SK-N-SH (cell line): ENCODE measurements around the gene NAT9. TPM values are rescaled to one million over a fixed set of nuclear protein-coding genes. Genes with fewer than 3 reads are reported as not detected.

Experiments used
- CTCF ChIA-PET: fragments of 300-600, 350-600 bp; formaldehyde crosslinking; extraction: SDS; loops from one replicate; lab custom pipeline; 2021; lab: Yijun Ruan, JAX
- POLR2A ChIA-PET: fragments of 350-600 bp; sonication (Branson Sonifier 250); formaldehyde crosslinking; extraction: SDS; loops from one replicate; lab custom pipeline; 2020; ENCODE audit warnings: antibody characterized with exemption, inconsistent platforms; lab: Yijun Ruan, JAX
- DNase-seq: peaks from one replicate; pipeline ENCODE4 v3.0.0; 2012
- H2AFZ ChIP-seq: fragments of 200-600 bp; sonication (generic); 2 replicates; pipeline ENCODE4 v1.8.1; 2016; ENCODE audit warnings: antibody characterized with exemption, mild to moderate bottlenecking, low read depth
- H3F3A ChIP-seq: fragments of 200-600 bp; sonication (generic); replicated peaks from 2 replicates; pipeline ENCODE3; 2016; ENCODE audit warnings: antibody characterized with exemption, mild to moderate bottlenecking; ENCODE audit not compliant: insufficient read depth
- H3K27ac ChIP-seq, 2 experiments: fragments of 200-500 bp in 1 of 2; fragments of 200-600 bp in 1 of 2; sonication (Bioruptor generic) in 1 of 2; sonication (generic), shearing (Covaris generic) in 1 of 2; 2 replicates each; pipeline versions ENCODE4 v1.5.1 to v1.6.1; 2014 to 2016; ENCODE audit warnings: low read depth in 2 of 2, inconsistent platforms in 1 of 2, low read length in 1 of 2, mild to moderate bottlenecking in 1 of 2, mixed read lengths in 1 of 2
- H3K27me3 ChIP-seq: fragments of 200-600 bp; sonication (generic), shearing (Covaris generic); 2 replicates; pipeline ENCODE4 v1.6.1; 2016; ENCODE audit warnings: mixed run types; ENCODE audit not compliant: insufficient read depth
- H3K36me3 ChIP-seq, 2 experiments: fragments of 200-500 bp in 1 of 2; fragments of 200-600 bp in 1 of 2; sonication (Bioruptor generic) in 1 of 2; sonication (generic) in 1 of 2; replicated peaks in 1 of 2; 2 replicates each; pipeline versions ENCODE3 to v1.5.1; 2014 to 2016; ENCODE audit warnings: low read length in 1 of 2, mild to moderate bottlenecking in 1 of 2; ENCODE audit not compliant: insufficient read depth in 2 of 2, control insufficient read depth in 1 of 2
- H3K4me1 ChIP-seq, 2 experiments: fragments of 200-500 bp in 1 of 2; fragments of 200-600 bp in 1 of 2; sonication (Bioruptor generic) in 1 of 2; sonication (generic), shearing (Covaris generic) in 1 of 2; 2 replicates each; pipeline versions ENCODE4 v1.5.1 to v1.6.1; 2014 to 2016; ENCODE audit warnings: low read depth in 1 of 2, low read length in 1 of 2, mixed run types in 1 of 2; ENCODE audit not compliant: insufficient read depth in 2 of 2, control insufficient read depth in 1 of 2
- H3K4me2 ChIP-seq: fragments of 200-600 bp; sonication (generic), shearing (Covaris generic); 2 replicates; pipeline ENCODE4 v1.6.1; 2017; ENCODE audit warnings: mixed run types
- H3K4me3 ChIP-seq, 2 experiments: fragments of 200-500 bp in 1 of 2; fragments of 200-600 bp in 1 of 2; sonication (Bioruptor generic) in 1 of 2; sonication (generic), shearing (Covaris generic) in 1 of 2; 2 replicates each; pipeline versions ENCODE4 v1.5.1 to v1.8.1; 2014 to 2016; ENCODE audit warnings: low read depth in 2 of 2, inconsistent platforms in 1 of 2, low read length in 1 of 2, mild to moderate bottlenecking in 1 of 2, mixed read lengths in 1 of 2, moderate library complexity in 1 of 2
- H3K79me2 ChIP-seq: fragments of 200-600 bp; sonication (generic); 2 replicates; pipeline ENCODE4 v1.8.1; 2017; ENCODE audit warnings: mild to moderate bottlenecking; ENCODE audit not compliant: insufficient read depth
- H3K9ac ChIP-seq: fragments of 200-600 bp; sonication (generic); 2 replicates; pipeline ENCODE4 v1.6.1; 2017; ENCODE audit warnings: mixed run types
- H3K9me2 ChIP-seq: fragments of 200-600 bp; sonication (generic); 2 replicates; pipeline ENCODE4 v1.6.1; 2017; ENCODE audit warnings: mixed run types
- H3K9me3 ChIP-seq: fragments of 200-600 bp; sonication (generic); 2 replicates; pipeline ENCODE4 v1.6.1; 2017; ENCODE audit warnings: mixed run types, mild to moderate bottlenecking, moderate library complexity
- H4K20me1 ChIP-seq: fragments of 200-600 bp; sonication (generic); 2 replicates; pipeline ENCODE4 v1.6.1; 2017; ENCODE audit warnings: mild to moderate bottlenecking, mixed run types; ENCODE audit not compliant: insufficient read depth
- CHD2 ChIP-seq: fragments of 150-350 bp; IDR thresholded peaks from 2 replicates; pipeline ENCODE4 v1.6.1; 2018; ENCODE audit warnings: low read length; ENCODE audit not compliant: partially characterized antibody
- CTCF ChIP-seq: fragments of 200-600 bp; sonication (generic); IDR thresholded peaks from 2 replicates; pipeline ENCODE4 v1.6.1; 2017; ENCODE audit warnings: antibody characterized with exemption, mild to moderate bottlenecking, moderate library complexity
- EZH2phosphoT487 ChIP-seq: fragments of 200-600 bp; sonication (generic); IDR thresholded peaks from 2 replicates; pipeline ENCODE4 v1.6.1; 2017; ENCODE audit warnings: low read depth, mixed run types, mild to moderate bottlenecking, antibody characterized with exemption, moderate library complexity, borderline replicate concordance
- FOSL2 ChIP-seq: IDR thresholded peaks from 2 replicates; pipeline ENCODE4 v1.4.0; 2012; ENCODE audit warnings: low read depth, mild to moderate bottlenecking, moderate library complexity, borderline replicate concordance
- FOXM1 ChIP-seq: IDR thresholded peaks from 2 replicates; pipeline ENCODE4 v1.4.0; 2012; ENCODE audit warnings: low read depth, mild to moderate bottlenecking
- GATA2 ChIP-seq: sonication (generic); formaldehyde crosslinking; IDR thresholded peaks from 2 replicates; pipeline ENCODE4 v1.5.0; 2020; ENCODE audit warnings: mild to moderate bottlenecking, missing genetic modification reagents
- IRF3 ChIP-seq: fragments of 150-350 bp; IDR thresholded peaks from 2 replicates; pipeline ENCODE4 v1.6.1; 2016; ENCODE audit warnings: mild to moderate bottlenecking, low read depth, low read length
- NFIC ChIP-seq: IDR thresholded peaks from 2 replicates; pipeline ENCODE4 v1.4.0; 2012; ENCODE audit warnings: borderline replicate concordance
- POLR2AphosphoS5 ChIP-seq: IDR thresholded peaks from 2 replicates; pipeline ENCODE4 v1.6.1; 2012; ENCODE audit warnings: low read depth, low read length
- RCOR1 ChIP-seq: fragments of 150-350 bp; IDR thresholded peaks from 2 replicates; pipeline ENCODE4 v1.6.1; 2017; ENCODE audit warnings: antibody characterized with exemption, low read length
- REST ChIP-seq: IDR thresholded peaks from 2 replicates; pipeline ENCODE4 v1.6.1; 2012; ENCODE audit warnings: mild to moderate bottlenecking, low read depth, low read length, moderate library complexity
- TAF1 ChIP-seq: IDR thresholded peaks from 2 replicates; pipeline ENCODE4 v1.6.1; 2012; ENCODE audit warnings: low read depth, mild to moderate bottlenecking, low read length, moderate library complexity, borderline replicate concordance
- TCF12 ChIP-seq: IDR thresholded peaks from 2 replicates; pipeline ENCODE4 v1.4.0; 2012
- USF1 ChIP-seq: IDR thresholded peaks from 2 replicates; pipeline ENCODE4 v1.4.0; 2012; ENCODE audit warnings: low read depth, borderline replicate concordance
- ZBTB33 ChIP-seq: IDR thresholded peaks from 2 replicates; pipeline ENCODE4 v1.4.0; 2012; ENCODE audit warnings: low read depth, borderline replicate concordance
- WGBS: methylation state at CpG from one replicate; pipeline ENCODE4 v1.1.6; 2017; ENCODE audit warnings: low lambda C conversion rate; 5-methylcytosine and 5-hydroxymethylcytosine counted together
- polyA plus RNA-seq, 3 experiments: library from polyadenylated mRNA; depleted of rRNA; stranded (reverse); fragments of >200 nt; gene quantifications; 2 replicates each; pipeline ENCODE4 v1.2.3, GENCODE V29; 2012

NAT9 gene
- polyA plus RNA-seq, 1 of the 3 experiments (the other 2 are of a cell fraction) = 117 TPM

GRCh38 chr17:74779501-74779900 lies 3.4 kb upstream of the NAT9 start:
- H3K79me2 ChIP-seq = peaks cover 43% of the 10 kb centered on the region
- H2AFZ ChIP-seq = no peak overlapping the region
- H3K36me3 ChIP-seq = peaks cover 10 to 11% of the 10 kb centered on the region in 2 experiments
- H4K20me1 ChIP-seq = no peaks in the 10 kb centered on the region; the same call in 1 of the 2 replicates
- no peaks in the 10 kb centered on the region for H3K9me3 ChIP-seq
- peaks cover 11% of the 10 kb centered on the region for H3F3A ChIP-seq
- H3K4me1 ChIP-seq = peaks cover 8 to 14% of the 10 kb centered on the region in 2 experiments; a peak in 2 of 4 replicates
- H3K27ac ChIP-seq = no peak overlapping the region
- H3K4me3 ChIP-seq = no peak overlapping the region
- no peaks in the 10 kb centered on the region for H3K9me2 ChIP-seq
- no peaks in the 10 kb centered on the region for H3K27me3 ChIP-seq
- ChIA-PET POLR2A (interaction anchor here (0.6 kb wide), 1 partner anchor 136 kb away, joined by 4 read pairs; no protein-coding TSS in a partner anchor), CTCF (interaction anchor here (0.8 to 98.1 kb wide), 9 partner anchors 9 to 213 kb away, joined by 3 to 3869 read pairs (median 11); partner anchors contain the start of genes FDXR, GRIN2C, NHERF1 and RAB37)
- TF ChIP-seq CHD2 (no peak), TCF12 (no peak), FOXM1 (no peak), FOSL2 (no peak), POLR2AphosphoS5 (no peak), EZH2phosphoT487 (no peak), ZBTB33 (no peak), RCOR1 (no peak), TAF1 (no peak), NFIC (no peak), IRF3 (no peak), GATA2 (CRISPR knock-in tag) (no peak)
- 82% methylated on average over 8 of the region's 8 CpGs for WGBS
- no peak overlapping the region for H3K4me2 ChIP-seq
- DNase-seq = no peak
- no peak overlapping the region for H3K9ac ChIP-seq

GRCh38 chr17:74778960-74779359 lies 2.8 kb upstream of the NAT9 start:
- CTCF ChIA-PET = interaction anchor here (0.8 to 98.1 kb wide), 9 partner anchors 8 to 213 kb away, joined by 3 to 3869 read pairs (median 11); partner anchors contain the start of genes FDXR, GRIN2C, NHERF1 and RAB37
- Histone ChIP-seq H3K4me1 (peaks cover 12 to 14% of the 10 kb centered on the region in 2 experiments; a peak in 3 of 4 replicates), H4K20me1 (peaks cover 3% of the 10 kb centered on the region; the same call in 1 of the 2 replicates), H3K4me3 (no peak overlapping the region), H3K9ac (no peak overlapping the region), H3K79me2 (peaks cover 49% of the 10 kb centered on the region), H2AFZ (no peak overlapping the region), H3F3A (peaks cover 16% of the 10 kb centered on the region), H3K9me2 (no peaks in the 10 kb centered on the region), H3K27ac (no peak overlapping the region), H3K27me3 (no peaks in the 10 kb centered on the region), H3K9me3 (no peaks in the 10 kb centered on the region), H3K4me2 (no peak overlapping the region), H3K36me3 (peaks cover 11 to 13% of the 10 kb centered on the region in 2 experiments)
- POLR2A ChIA-PET = interaction anchor here (0.6 kb wide), 1 partner anchor 135 kb away, joined by 4 read pairs; no protein-coding TSS in a partner anchor
- 49% methylated on average over 5 of the region's 5 CpGs for WGBS
- DNase-seq = no peak
- no peak for TF ChIP-seq NFIC
- no peak for TF ChIP-seq REST
- no peak for TF ChIP-seq USF1
- TF ChIP-seq CTCF = no peak
